ENCODE measurements around the gene FCHO2. TPM values are rescaled to one million over a fixed set of nuclear protein-coding genes. Genes with fewer than 3 reads are reported as not detected.
A peak's percentile ranks its signal among the peaks of the same experiment; 100 is the strongest.

Gene FCHO2
- total RNA-seq, 1 experiment from 2014 or later, result 14.9 TPM

- peak; percentile 36 for DNase-seq (ENCODE audit: low spot score)
- Mint-ChIP-seq H3K36me3 (no peaks in the 10 kb centered on the region), H3K27me3 (ENCODE audit: low read depth) (no peaks in the 10 kb centered on the region), H3K27ac (no peak overlapping the region), H3K9me3 (no peaks in the 10 kb centered on the region), H3K4me3 (no peak overlapping the region), H3K4me1 (peaks cover 21% of the 10 kb centered on the region)
- ChIA-PET CTCF (interaction anchor here (0.8 to 2.7 kb wide), 5 partner anchors 13 to 80 kb away, joined by 3 to 22 read pairs (median 10); partner anchors contain the start of gene TMEM171), POLR2A (no interaction called here)
- ATAC-seq, result peak; percentile 79
- TF ChIP-seq ZNF396 (CRISPR knock-in tag; IDR thresholded peaks at IDR 0.05; ENCODE audit: borderline replicate concordance) (no peak), CBFB (CRISPR knock-in tag; IDR thresholded peaks at IDR 0.05; ENCODE audit: low read depth) (no peak), GTF2I (CRISPR knock-in tag; conservative IDR thresholded peaks at IDR 0.05) (no peak), NR1H2 (CRISPR knock-in tag; IDR thresholded peaks at IDR 0.05) (no peak), PREB (CRISPR knock-in tag; IDR thresholded peaks at IDR 0.05; ENCODE audit: borderline replicate concordance) (no peak), ZNF416 (CRISPR knock-in tag; IDR thresholded peaks at IDR 0.05) (no peak), SOX15 (CRISPR knock-in tag; IDR thresholded peaks at IDR 0.05) (no peak)
Measured at GRCh38 chr5:73136055-73136562, 180.3 kb downstream of the FCHO2 start.

GRCh38 chr5:73137563-73138530, 182.0 kb downstream of the FCHO2 start:
- ATAC-seq (no peak), DNase-seq (ENCODE audit: low spot score) (no peak)
- H3K4me3 Mint-ChIP-seq, result no peak overlapping the region
- H3K27me3 Mint-ChIP-seq (ENCODE audit: low read depth), result no peaks in the 10 kb centered on the region
- H3K36me3 Mint-ChIP-seq, result no peaks in the 10 kb centered on the region
- CTCF ChIA-PET, result interaction anchor here (0.7 to 1.0 kb wide), 2 partner anchors 64 to 78 kb away, joined by 3 to 4 read pairs; no protein-coding TSS in a partner anchor
- H3K9me3 Mint-ChIP-seq, result no peaks in the 10 kb centered on the region
- H3K27ac Mint-ChIP-seq, result no peak overlapping the region
- POLR2A ChIA-PET, result no interaction called here
- H3K4me1 Mint-ChIP-seq, result peaks cover 17% of the 10 kb centered on the region
- no peak for TF ChIP-seq ELF4 (CRISPR knock-in tag; IDR thresholded peaks at IDR 0.05; ENCODE audit: low read depth)
- TF ChIP-seq CDX4 (CRISPR knock-in tag; IDR thresholded peaks at IDR 0.05; ENCODE audit: borderline replicate concordance), result no peak
- no peak for TF ChIP-seq GTF2I (CRISPR knock-in tag; conservative IDR thresholded peaks at IDR 0.05)
- no peak for TF ChIP-seq ZSCAN18 (CRISPR knock-in tag; IDR thresholded peaks at IDR 0.05)
- no peak for TF ChIP-seq ZNF671 (CRISPR knock-in tag; IDR thresholded peaks at IDR 0.05)
- no peak for TF ChIP-seq ZNF532 (CRISPR knock-in tag; IDR thresholded peaks at IDR 0.05; ENCODE audit: borderline replicate concordance)
- no peak for TF ChIP-seq ATF3 (CRISPR knock-in tag; conservative IDR thresholded peaks at IDR 0.05)
- TF ChIP-seq ZNF423 (CRISPR knock-in tag; IDR thresholded peaks at IDR 0.05), result no peak
- TF ChIP-seq KAT7 (CRISPR knock-in tag; IDR thresholded peaks at IDR 0.05; ENCODE audit: borderline replicate concordance), result no peak
- TF ChIP-seq GRHL2 (CRISPR knock-in tag; IDR thresholded peaks at IDR 0.05; ENCODE audit: insufficient replicate concordance, severe bottlenecking), result no peak
- TF ChIP-seq ARID4B (CRISPR knock-in tag; IDR thresholded peaks at IDR 0.05; ENCODE audit: borderline replicate concordance), result no peak
- TF ChIP-seq IRF2 (CRISPR knock-in tag; IDR thresholded peaks at IDR 0.05; ENCODE audit: borderline replicate concordance, low read depth), result no peak
